ENCODE measurements around the gene DGKB. TPM values are rescaled to one million over a fixed set of nuclear protein-coding genes. Genes with fewer than 3 reads are reported as not detected.

Gene DGKB
- total RNA-seq, 1 donor from 2014 or later: 2.1 TPM

DNA sequence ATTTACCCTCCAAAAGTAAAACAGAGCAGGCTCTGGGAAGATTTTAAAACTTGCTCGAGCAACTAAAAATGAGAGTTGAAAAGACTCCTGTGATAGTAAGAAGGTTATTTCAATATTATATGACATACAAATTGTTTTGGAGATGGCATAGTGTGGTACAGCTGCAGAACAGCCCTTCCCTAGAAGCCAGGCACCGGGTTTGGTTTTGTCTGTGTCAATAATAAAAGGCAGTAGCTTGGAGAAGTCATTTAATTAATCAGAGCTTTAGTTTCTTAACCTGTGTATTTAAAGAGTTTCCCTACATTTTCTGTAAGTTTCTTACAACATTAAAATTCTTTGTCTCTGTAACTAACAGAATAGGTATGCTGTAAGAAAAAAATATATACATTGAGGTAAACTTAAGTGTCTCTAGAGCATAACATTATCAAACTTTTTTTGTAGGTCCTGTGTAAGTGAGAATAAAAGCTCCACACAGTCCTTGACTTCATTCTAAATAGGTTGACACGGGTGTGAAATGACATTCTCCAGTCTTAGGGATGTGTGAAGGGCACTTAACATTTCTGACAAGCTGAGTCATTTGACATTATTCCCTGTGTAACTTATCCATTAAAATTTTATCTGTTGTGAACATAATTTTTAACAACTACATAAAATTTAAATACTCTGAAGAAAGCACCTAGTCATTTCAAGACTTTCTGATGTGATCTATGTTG, 488.1 kb downstream of the DGKB start:
- Histone ChIP-seq H3K9me3 (ENCODE audit: control insufficient read depth in 3 of 3, low read length in 3 of 3) (no peaks in the 10 kb centered on the region), H3K27me3 (ENCODE audit: control insufficient read depth in 3 of 3, insufficient read depth in 3 of 3, low read length in 3 of 3) (no peaks in the 10 kb centered on the region), H3K36me3 (ENCODE audit: control insufficient read depth in 3 of 3, insufficient read depth in 3 of 3, low read length in 3 of 3) (no peaks in the 10 kb centered on the region), H3K4me1 (ENCODE audit: control insufficient read depth in 3 of 3, insufficient read depth in 3 of 3, low read length in 3 of 3) (no peaks in the 10 kb centered on the region), H3K4me3 (ENCODE audit: low read length in 3 of 3) (no peak overlapping the region), H3K9ac (ENCODE audit: low read depth in 1 of 3, low read length in 3 of 3) (no peak overlapping the region), H3K27ac (ENCODE audit: low read depth, low read length) (no peak overlapping the region)

DNA sequence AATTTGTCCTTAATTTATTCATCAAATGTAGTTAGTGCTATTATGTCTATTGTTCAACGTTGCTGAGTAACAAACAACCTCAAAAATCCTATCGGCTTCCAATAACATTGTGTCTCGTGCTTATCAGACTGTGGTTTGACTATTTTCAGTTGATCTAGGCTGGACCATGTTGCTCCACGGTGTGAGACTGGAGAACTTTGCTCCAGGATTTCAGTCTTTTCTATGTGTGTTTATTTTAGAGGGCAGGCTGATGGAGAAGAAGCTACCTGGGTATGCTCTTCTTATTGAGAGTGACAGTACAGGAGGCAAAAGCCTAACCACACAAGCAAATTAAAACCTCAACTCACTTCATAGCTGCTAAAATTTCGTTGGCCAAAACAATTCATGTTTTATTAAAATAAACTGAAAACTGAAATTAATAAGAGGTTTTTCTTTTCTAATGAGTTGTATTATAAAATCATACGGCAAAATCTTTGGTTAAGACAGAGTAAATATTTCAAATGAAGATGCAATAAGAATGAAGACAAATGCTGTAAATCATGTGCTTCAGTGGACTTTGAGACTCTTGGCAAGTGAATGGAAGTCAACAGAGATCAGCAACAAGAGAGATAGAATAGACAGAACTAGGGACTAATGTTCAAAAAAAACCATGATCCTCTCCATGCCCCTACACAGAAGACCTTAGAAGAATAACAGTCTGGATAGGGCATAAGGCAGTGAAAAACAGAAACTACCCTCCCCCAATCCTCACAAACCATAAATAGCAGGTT, 495.1 kb downstream of the DGKB start:
- Histone ChIP-seq H3K27ac (ENCODE audit: low read depth, low read length) (no peak overlapping the region), H3K4me1 (ENCODE audit: control insufficient read depth in 3 of 3, insufficient read depth in 3 of 3, low read length in 3 of 3) (no peaks in the 10 kb centered on the region), H3K27me3 (ENCODE audit: control insufficient read depth in 3 of 3, insufficient read depth in 3 of 3, low read length in 3 of 3) (no peaks in the 10 kb centered on the region), H3K9ac (ENCODE audit: low read depth in 1 of 3, low read length in 3 of 3) (no peak overlapping the region), H3K9me3 (ENCODE audit: control insufficient read depth in 3 of 3, low read length in 3 of 3) (peaks cover 0 to 3% (median 0%) of the 10 kb centered on the region in 3 donors), H3K36me3 (ENCODE audit: control insufficient read depth in 3 of 3, insufficient read depth in 3 of 3, low read length in 3 of 3) (no peaks in the 10 kb centered on the region), H3K4me3 (ENCODE audit: low read length in 3 of 3) (no peak overlapping the region)

DNA sequence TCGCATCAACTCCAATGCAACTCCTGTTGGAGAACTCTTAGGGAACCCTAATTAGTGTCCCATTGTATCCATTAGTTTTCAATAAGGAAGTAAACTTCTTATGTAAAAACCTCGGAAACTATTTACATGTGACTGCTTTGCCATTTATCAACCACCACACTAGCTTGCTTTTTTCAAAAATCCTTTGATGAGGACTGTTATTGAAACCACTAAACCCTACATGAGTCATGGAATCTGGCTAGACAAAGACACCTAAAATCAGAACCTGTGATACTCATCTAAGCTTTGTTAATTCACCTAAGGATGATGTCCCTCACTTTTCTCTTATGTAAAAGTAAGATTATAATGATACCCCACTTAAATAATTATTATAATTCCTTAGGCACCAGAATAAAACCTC, 499.0 kb downstream of the DGKB start:
- Histone ChIP-seq H3K36me3 (ENCODE audit: control insufficient read depth in 3 of 3, insufficient read depth in 3 of 3, low read length in 3 of 3) (no peaks in the 10 kb centered on the region), H3K27me3 (ENCODE audit: control insufficient read depth in 3 of 3, insufficient read depth in 3 of 3, low read length in 3 of 3) (no peaks in the 10 kb centered on the region), H3K9ac (ENCODE audit: low read depth in 1 of 3, low read length in 3 of 3) (no peak overlapping the region), H3K27ac (ENCODE audit: low read depth, low read length) (no peak overlapping the region), H3K9me3 (ENCODE audit: control insufficient read depth in 3 of 3, low read length in 3 of 3) (peaks cover 0 to 3% (median 0%) of the 10 kb centered on the region in 3 donors), H3K4me3 (ENCODE audit: low read length in 3 of 3) (no peak overlapping the region), H3K4me1 (ENCODE audit: control insufficient read depth in 3 of 3, insufficient read depth in 3 of 3, low read length in 3 of 3) (no peaks in the 10 kb centered on the region)

DNA sequence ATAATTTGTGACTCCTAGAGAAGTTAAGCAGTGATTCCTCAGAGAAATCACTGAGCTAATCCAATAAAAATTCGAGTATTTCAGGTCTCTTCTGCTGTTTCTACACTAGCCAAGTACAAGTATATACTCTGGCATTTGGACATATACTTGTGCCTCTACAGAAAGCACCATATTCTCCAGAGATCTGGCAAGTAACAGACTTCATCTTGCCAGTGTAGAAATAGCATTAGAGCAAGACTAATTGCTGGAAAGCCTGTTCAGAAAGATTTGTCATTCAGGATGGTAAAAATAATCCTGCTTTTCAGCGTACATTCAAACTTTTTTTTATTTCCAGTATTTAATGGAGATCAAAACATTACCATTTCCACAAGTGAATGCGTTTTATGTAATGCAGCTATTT, 502.3 kb downstream of the DGKB start:
- Histone ChIP-seq H3K9ac (ENCODE audit: low read depth in 1 of 3, low read length in 3 of 3) (no peak overlapping the region), H3K27ac (ENCODE audit: low read depth, low read length) (no peak overlapping the region), H3K4me3 (ENCODE audit: low read length in 3 of 3) (no peak overlapping the region)

DNA sequence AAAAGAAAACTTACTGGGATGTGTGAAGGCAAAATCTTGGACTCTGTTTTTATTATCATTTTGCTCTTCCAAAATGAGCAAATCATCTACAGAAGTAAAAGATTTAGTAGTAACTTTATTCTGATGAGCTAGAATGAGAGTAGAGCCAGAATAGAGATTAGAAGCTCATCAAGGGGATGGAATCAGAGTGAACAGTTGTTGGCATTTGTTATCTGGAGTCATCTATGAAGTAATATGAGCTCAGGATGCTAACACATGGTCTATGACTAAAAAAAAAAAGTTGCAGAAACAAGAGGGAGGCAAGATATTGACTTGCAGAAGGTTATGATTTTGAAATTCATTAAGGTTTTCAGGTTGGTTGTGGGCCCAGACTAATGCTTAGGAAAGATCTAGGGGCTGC, 504.0 kb downstream of the DGKB start:
- Histone ChIP-seq H3K36me3 (ENCODE audit: control insufficient read depth in 3 of 3, insufficient read depth in 3 of 3, low read length in 3 of 3) (no peaks in the 10 kb centered on the region), H3K27ac (ENCODE audit: low read depth, low read length) (no peak overlapping the region), H3K27me3 (ENCODE audit: control insufficient read depth in 3 of 3, insufficient read depth in 3 of 3, low read length in 3 of 3) (no peaks in the 10 kb centered on the region), H3K4me3 (ENCODE audit: low read length in 3 of 3) (no peak overlapping the region), H3K4me1 (ENCODE audit: control insufficient read depth in 3 of 3, insufficient read depth in 3 of 3, low read length in 3 of 3) (no peaks in the 10 kb centered on the region), H3K9me3 (ENCODE audit: control insufficient read depth in 3 of 3, low read length in 3 of 3) (no peaks in the 10 kb centered on the region), H3K9ac (ENCODE audit: low read depth in 1 of 3, low read length in 3 of 3) (no peak overlapping the region)

More for the DNA sequence above, 502.3 kb downstream of the DGKB start:
- Histone ChIP-seq H3K36me3 (ENCODE audit: control insufficient read depth in 3 of 3, insufficient read depth in 3 of 3, low read length in 3 of 3) (no peaks in the 10 kb centered on the region), H3K27me3 (ENCODE audit: control insufficient read depth in 3 of 3, insufficient read depth in 3 of 3, low read length in 3 of 3) (no peaks in the 10 kb centered on the region), H3K9me3 (ENCODE audit: control insufficient read depth in 3 of 3, low read length in 3 of 3) (peaks cover 0 to 3% (median 0%) of the 10 kb centered on the region in 3 donors), H3K4me1 (ENCODE audit: control insufficient read depth in 3 of 3, insufficient read depth in 3 of 3, low read length in 3 of 3) (no peaks in the 10 kb centered on the region)

DNA sequence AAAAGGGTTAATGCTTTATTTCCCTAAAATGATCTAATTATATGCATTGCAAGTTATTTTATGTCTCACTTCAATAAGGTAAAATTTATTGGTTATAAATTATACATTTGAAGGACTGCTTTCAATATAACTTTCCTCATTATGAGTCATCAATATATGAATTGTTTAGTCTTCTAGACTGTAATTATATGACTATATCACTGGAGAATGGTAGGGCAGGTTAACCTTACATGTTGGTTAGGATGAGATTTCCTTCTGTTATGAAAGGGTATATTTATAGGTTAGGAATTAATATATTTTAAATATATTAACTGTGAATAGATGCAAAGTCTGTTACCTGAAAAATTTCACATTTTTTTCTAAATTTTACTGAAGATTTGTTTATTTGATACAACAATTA, 506.7 kb downstream of the DGKB start:
- Histone ChIP-seq H3K4me1 (ENCODE audit: control insufficient read depth in 3 of 3, insufficient read depth in 3 of 3, low read length in 3 of 3) (no peaks in the 10 kb centered on the region), H3K9me3 (ENCODE audit: control insufficient read depth in 3 of 3, low read length in 3 of 3) (no peaks in the 10 kb centered on the region), H3K4me3 (ENCODE audit: low read length in 3 of 3) (no peak overlapping the region), H3K27ac (ENCODE audit: low read depth, low read length) (no peak overlapping the region), H3K27me3 (ENCODE audit: control insufficient read depth in 3 of 3, insufficient read depth in 3 of 3, low read length in 3 of 3) (no peaks in the 10 kb centered on the region), H3K36me3 (ENCODE audit: control insufficient read depth in 3 of 3, insufficient read depth in 3 of 3, low read length in 3 of 3) (no peaks in the 10 kb centered on the region), H3K9ac (ENCODE audit: low read depth in 1 of 3, low read length in 3 of 3) (no peak overlapping the region)

DNA sequence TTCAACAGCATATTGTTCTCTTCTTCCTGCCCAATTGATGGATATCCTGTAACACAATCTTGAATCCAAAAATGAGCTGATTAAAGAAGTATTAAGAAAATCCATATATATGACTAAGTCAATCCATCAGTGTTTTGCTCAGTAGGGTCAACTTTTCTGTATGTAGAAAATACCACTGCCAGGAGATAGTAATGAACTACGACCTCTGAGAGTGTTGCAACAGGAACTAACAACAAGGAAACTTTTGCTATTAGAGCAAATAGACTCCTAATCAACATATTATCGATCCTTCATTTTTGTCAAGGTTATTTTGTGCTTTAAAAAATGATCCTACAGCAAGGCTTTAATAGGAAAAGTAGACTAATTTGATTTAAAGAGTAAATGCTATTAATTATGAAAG, 507.8 kb downstream of the DGKB start:
- Histone ChIP-seq H3K27ac (ENCODE audit: low read depth, low read length) (no peak overlapping the region), H3K36me3 (ENCODE audit: control insufficient read depth in 3 of 3, insufficient read depth in 3 of 3, low read length in 3 of 3) (no peaks in the 10 kb centered on the region), H3K27me3 (ENCODE audit: control insufficient read depth in 3 of 3, insufficient read depth in 3 of 3, low read length in 3 of 3) (no peaks in the 10 kb centered on the region)

DNA sequence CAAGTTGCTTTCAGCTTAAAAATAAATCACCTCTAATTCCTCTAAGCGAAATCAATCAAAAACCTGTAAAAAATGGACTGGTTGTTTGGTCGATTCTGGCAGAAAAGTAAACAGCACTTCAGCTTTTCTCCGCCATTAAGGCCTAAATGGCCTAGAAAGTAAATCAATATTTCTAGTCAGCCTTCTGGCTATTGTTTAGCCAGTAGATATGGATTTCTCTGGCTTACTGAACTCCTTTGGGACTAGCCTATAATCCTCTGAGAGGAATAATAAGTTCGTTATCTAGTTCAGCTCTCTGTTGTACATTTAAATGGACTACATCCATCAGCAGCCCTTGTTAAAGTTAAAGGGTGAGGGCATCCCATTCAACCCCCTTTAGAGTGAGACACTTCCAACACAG, 513.0 kb downstream of the DGKB start:
- Histone ChIP-seq H3K27ac (ENCODE audit: low read depth, low read length) (no peak overlapping the region), H3K9me3 (ENCODE audit: control insufficient read depth in 3 of 3, low read length in 3 of 3) (no peaks in the 10 kb centered on the region), H3K4me3 (ENCODE audit: low read length in 3 of 3) (no peak overlapping the region), H3K9ac (ENCODE audit: low read depth in 1 of 3, low read length in 3 of 3) (no peak overlapping the region), H3K36me3 (ENCODE audit: control insufficient read depth in 3 of 3, insufficient read depth in 3 of 3, low read length in 3 of 3) (no peaks in the 10 kb centered on the region), H3K27me3 (ENCODE audit: control insufficient read depth in 3 of 3, insufficient read depth in 3 of 3, low read length in 3 of 3) (no peaks in the 10 kb centered on the region), H3K4me1 (ENCODE audit: control insufficient read depth in 3 of 3, insufficient read depth in 3 of 3, low read length in 3 of 3) (no peaks in the 10 kb centered on the region)

More for the DNA sequence above, 507.8 kb downstream of the DGKB start:
- Histone ChIP-seq H3K4me3 (ENCODE audit: low read length in 3 of 3) (no peak overlapping the region), H3K4me1 (ENCODE audit: control insufficient read depth in 3 of 3, insufficient read depth in 3 of 3, low read length in 3 of 3) (no peaks in the 10 kb centered on the region), H3K9me3 (ENCODE audit: control insufficient read depth in 3 of 3, low read length in 3 of 3) (no peaks in the 10 kb centered on the region), H3K9ac (ENCODE audit: low read depth in 1 of 3, low read length in 3 of 3) (no peak overlapping the region)

DNA sequence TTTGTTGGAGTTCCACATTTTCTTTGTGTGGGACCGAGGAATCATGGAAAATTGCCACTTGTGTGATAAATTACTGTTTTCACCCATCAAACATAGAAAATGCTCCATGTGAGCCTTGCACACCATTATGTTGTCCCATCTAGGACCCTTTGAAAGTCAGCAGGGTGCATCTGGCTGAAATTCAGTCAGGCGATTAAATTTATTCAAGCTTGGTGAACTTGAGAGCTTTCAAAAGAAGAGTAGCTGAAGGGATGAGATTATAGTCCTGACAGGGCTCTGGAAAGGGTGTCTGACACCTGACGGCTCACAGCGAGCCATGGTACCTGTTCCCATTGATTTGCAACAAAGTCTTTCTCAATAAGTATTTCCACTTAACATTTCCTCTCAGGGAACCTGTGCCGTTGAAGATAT, 513.4 kb downstream of the DGKB start:
- H3K9me3 ChIP-seq (ENCODE audit: control insufficient read depth in 3 of 3, low read length in 3 of 3): no peaks in the 10 kb centered on the region
- H3K9ac ChIP-seq (ENCODE audit: low read depth in 1 of 3, low read length in 3 of 3): no peak overlapping the region
- H3K27ac ChIP-seq (ENCODE audit: low read depth, low read length): no peak overlapping the region
- H3K36me3 ChIP-seq (ENCODE audit: control insufficient read depth in 3 of 3, insufficient read depth in 3 of 3, low read length in 3 of 3): no peaks in the 10 kb centered on the region
- no peak overlapping the region for H3K4me3 ChIP-seq (ENCODE audit: low read length in 3 of 3)
- H3K4me1 ChIP-seq (ENCODE audit: control insufficient read depth in 3 of 3, insufficient read depth in 3 of 3, low read length in 3 of 3): no peaks in the 10 kb centered on the region
- no peaks in the 10 kb centered on the region for H3K27me3 ChIP-seq (ENCODE audit: control insufficient read depth in 3 of 3, insufficient read depth in 3 of 3, low read length in 3 of 3)

DNA sequence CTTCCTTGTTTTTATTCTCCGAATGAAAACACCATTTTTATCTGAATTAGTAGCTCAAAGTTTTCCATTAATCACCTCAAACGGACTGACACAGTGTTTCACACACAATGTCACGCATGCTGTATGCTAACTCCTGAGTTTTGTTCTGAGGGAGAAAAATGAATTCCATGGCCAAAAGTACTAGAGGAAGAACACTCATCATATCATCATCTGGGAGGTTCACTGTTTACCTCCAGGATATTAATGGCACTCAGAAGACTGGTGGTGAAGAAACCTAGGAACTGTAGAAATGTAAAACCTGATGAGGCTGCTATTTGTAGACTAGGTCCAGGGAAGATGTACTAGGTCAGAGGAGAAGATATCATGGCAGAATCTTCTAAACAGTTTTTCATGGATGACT, 517.5 kb downstream of the DGKB start:
- H3K27me3 ChIP-seq (ENCODE audit: control insufficient read depth in 3 of 3, insufficient read depth in 3 of 3, low read length in 3 of 3): no peaks in the 10 kb centered on the region
- no peak overlapping the region for H3K4me3 ChIP-seq (ENCODE audit: low read length in 3 of 3)
- no peaks in the 10 kb centered on the region for H3K9me3 ChIP-seq (ENCODE audit: control insufficient read depth in 3 of 3, low read length in 3 of 3)
- H3K9ac ChIP-seq (ENCODE audit: low read depth in 1 of 3, low read length in 3 of 3): no peak overlapping the region
- no peaks in the 10 kb centered on the region for H3K4me1 ChIP-seq (ENCODE audit: control insufficient read depth in 3 of 3, insufficient read depth in 3 of 3, low read length in 3 of 3)
- H3K36me3 ChIP-seq (ENCODE audit: control insufficient read depth in 3 of 3, insufficient read depth in 3 of 3, low read length in 3 of 3): no peaks in the 10 kb centered on the region
- H3K27ac ChIP-seq (ENCODE audit: low read depth, low read length): no peak overlapping the region
